Upper lobe of left lung (tissue), 4 donors: ENCODE results near the gene SGK2.

Experiments used
- CTCF ChIP-seq, 6 experiments: fragments of 450-650 bp in 4 of 6; fragments of 200-600 bp in 2 of 6; sonication (generic) in 2 of 6; IDR thresholded peaks; one replicate each; pipeline ENCODE4 v1.5.1; 2016 to 2019; ENCODE audit warnings: antibody characterized with exemption in 6 of 6
- POLR2A ChIP-seq, 4 donors: fragments of 450-650 bp; IDR thresholded peaks; one replicate each; pipeline ENCODE4 v1.5.1; 2016 to 2017; ENCODE audit warnings: antibody characterized with exemption in 4 of 4, mild to moderate bottlenecking in 2 of 4
- POLR2AphosphoS5 ChIP-seq, 2 donors: sonication (generic); formaldehyde crosslinking; IDR thresholded peaks; one replicate each; pipeline ENCODE4 v1.5.1; 2017; ENCODE audit warnings: antibody characterized with exemption in 2 of 2

- TF ChIP-seq CTCF (IDR thresholded peaks at IDR 0.05) (no peak), POLR2A (IDR thresholded peaks at IDR 0.05) (no peak), POLR2AphosphoS5 (IDR thresholded peaks at IDR 0.05) (no peak)
Measured at GRCh38 chr20:43586641-43587040, 27.8 kb downstream of the SGK2 start.
